Activated CD8-positive, alpha-beta memory T cell treated with anti-CD3 and anti-CD28 coated beads, Interleukin-2, amount 50 U/mL, for 48 hours (primary cell): ENCODE results near the gene GPR4.

Experiments
- DNase-seq: peaks from one replicate; pipeline ENCODE4 v3.0.0-alpha.2; 2020

Gene GPR4

GRCh38 chr19:45587873-45588272 lies 14.1 kb downstream of the GPR4 start:
- no peak for DNase-seq

- DNase-seq = no peak
These were observed 16.8 kb downstream of the GPR4 start for GRCh38 chr19:45585158-45585577.

GRCh38 chr19:45584332-45585157 lies 17.5 kb downstream of the GPR4 start, which contains the start of gene OPA3:
Gene OPA3, minus strand, starts transcription at chr19:45584802. Its CDS starts 38 bp downstream, at chr19:45584764.
- peak; percentile 97 for DNase-seq

DNA sequence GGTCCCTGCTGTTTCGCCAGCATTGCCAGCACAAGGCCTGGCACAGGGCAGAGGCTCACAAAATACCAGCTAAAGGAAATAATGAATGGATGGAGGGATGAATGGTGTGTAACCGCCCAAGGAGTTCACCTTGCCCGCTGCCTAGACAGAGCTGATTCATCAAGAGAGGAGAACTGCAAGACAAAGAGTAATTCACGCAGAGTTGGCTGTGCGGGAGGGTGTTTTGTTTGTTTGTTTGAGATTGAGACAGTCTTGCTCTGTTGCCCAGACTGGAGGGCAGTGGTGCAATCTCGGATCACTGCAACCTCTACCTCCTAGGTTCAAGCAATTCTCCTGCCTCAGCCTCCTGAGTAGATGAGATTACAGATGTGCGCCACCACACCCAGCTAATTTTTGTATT lies 20.4 kb downstream of the GPR4 start:
- DNase-seq = no peak

- DNase-seq = no peak
These were observed 23.2 kb downstream of the GPR4 start for GRCh38 chr19:45578861-45579260.

DNA sequence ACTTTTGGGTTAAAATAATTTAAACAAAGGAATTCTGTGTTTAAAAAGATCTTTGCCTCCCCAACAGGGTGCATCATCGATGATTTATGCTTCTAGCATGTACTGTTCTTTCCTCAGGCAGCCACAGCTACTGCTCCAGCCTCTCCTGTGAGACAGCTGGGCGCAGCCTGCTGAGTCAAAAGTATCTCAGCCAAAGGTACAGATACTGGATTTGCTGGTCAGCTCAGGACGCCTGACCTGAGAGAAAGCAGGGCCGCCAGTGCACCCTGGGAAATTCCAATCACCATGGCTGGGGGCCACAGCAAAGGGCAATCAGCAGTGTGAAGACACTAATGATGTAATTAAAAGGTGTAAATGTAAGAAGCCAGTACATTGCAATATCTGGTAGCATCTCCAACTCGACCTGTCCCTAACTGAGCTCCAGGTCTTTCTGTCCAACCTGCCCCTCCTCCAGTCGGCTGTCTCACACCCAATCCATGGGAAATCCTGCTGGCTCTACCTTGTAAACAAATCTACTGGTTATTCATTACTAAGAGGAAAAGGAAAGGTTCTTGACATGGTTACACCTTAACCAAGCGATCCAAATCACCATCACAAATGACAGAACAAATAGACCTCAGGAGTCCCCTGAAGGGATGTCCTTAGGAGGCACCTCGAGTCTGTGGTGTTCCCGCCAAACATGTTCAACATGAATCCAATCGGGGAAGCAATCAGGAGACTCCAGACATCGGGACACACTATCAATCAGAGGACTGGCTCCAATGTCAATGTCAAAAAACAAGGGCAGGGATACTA lies 24.7 kb downstream of the GPR4 start:
- no peak for DNase-seq

GRCh38 chr19:45576682-45577081 lies 25.3 kb downstream of the GPR4 start:
- no peak for DNase-seq

- no peak for DNase-seq
These were observed 26.8 kb downstream of the GPR4 start for GRCh38 chr19:45575216-45575615.

- no peak for DNase-seq
These were observed 27.5 kb downstream of the GPR4 start for GRCh38 chr19:45574526-45574925.

DNA sequence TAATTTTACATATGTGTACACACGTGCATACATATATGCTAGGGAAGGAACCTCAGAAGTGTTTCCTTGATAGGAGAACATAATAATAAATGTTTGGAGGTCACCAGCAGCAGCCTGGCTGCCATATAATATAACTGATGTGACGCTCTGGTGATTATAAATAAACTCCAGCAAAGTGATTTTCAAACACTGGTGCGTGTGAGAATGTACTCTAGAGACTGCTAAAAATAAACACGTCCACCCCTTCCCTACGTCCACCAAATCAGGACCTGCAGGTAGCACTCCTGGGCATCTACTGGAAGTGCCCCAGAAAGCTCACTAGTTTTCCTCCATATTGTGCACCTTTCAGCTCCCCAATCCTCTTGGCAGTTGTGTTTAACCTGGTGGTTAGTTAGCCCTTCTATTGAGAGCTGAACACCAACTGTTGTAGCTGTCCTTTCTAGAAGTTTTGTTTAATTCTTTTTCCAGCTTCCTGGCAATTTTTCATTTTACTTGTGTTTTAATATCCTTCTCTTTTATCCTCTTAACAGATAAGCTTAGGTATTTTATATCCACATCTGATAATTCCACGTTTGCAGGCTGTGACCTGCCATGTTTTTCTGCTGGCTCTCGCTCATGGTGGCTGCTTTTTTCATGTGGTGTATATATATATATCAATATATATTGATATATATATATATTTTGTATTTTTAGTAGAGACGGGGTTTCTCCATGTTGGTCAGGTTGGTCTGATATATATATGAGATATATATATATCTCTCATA lies 30.4 kb downstream of the GPR4 start:
- no peak for DNase-seq

- peak; percentile 85 for DNase-seq
These were observed 32.2 kb downstream of the GPR4 start for GRCh38 chr19:45569619-45570421.

- no peak for DNase-seq
These were observed 33.3 kb downstream of the GPR4 start for GRCh38 chr19:45568732-45569131.

DNA sequence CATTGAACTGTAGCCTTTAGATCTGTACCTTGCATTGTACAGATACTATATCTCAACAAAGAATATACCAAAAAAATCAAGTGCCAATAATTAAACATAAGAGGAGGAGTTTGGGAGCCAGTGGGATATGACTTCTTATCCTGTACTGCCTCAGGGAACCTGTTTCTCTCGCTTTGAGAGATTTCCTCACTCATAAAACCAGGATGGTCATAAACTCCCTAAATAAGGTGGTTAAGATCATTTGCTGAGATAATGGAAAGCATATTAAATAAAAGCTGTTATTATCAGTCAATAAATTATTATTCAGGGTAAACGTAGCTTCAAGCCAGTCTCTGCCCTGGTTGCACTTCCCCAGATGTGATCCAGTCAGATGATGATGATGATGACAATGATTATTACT lies 34.4 kb downstream of the GPR4 start:
- no peak for DNase-seq

GRCh38 chr19:45564131-45564780 lies 37.8 kb downstream of the GPR4 start:
- no peak for DNase-seq

GRCh38 chr19:45560686-45561085 lies 41.3 kb downstream of the GPR4 start:
- no peak for DNase-seq

- DNase-seq = no peak
These were observed 42.0 kb downstream of the GPR4 start for GRCh38 chr19:45560038-45560437.

- peak; percentile 72 for DNase-seq
These were observed 43.6 kb downstream of the GPR4 start for GRCh38 chr19:45558399-45558878.

DNA sequence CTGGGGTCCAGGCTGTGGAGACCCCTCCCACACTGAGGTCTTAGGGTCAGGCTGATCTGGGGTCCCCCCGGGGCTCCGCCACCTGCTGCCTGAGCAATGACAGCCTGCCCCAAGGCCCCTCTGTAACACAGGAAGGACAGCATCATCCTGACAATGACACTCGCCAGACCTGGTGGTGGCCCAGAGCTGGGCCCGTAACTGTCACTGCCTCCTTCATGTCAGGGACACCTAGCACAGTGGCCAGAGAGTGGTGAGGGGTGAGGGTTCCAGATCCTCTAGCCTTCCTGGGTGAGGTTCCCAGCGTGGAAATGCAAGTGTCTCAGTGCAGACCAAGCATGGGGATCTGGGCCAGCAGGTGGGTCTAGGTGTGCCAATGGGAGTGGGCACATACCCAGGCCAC lies 45.2 kb downstream of the GPR4 start:
- DNase-seq = no peak

DNA sequence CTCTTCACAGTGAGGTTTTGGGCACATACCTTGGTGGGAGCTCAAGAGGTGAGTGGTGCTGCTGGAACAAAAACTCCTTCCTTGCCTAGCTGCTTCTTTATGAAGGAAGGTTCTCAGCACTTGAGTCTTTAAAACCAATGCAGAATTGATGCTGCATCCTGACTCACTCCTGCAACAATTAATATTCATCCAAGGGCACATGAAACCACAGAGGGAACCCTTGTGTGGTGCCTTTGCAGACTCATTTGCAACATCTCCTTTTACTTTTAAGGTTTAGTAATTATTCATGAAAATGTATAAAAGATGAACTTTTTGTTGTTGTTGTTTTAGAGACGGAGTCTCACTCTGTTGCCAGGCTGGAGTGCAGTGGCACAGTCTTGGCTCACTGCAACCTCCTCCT lies 47.5 kb downstream of the GPR4 start:
- no peak for DNase-seq

- no peak for DNase-seq
These were observed 48.5 kb downstream of the GPR4 start for GRCh38 chr19:45553464-45553863.

DNA sequence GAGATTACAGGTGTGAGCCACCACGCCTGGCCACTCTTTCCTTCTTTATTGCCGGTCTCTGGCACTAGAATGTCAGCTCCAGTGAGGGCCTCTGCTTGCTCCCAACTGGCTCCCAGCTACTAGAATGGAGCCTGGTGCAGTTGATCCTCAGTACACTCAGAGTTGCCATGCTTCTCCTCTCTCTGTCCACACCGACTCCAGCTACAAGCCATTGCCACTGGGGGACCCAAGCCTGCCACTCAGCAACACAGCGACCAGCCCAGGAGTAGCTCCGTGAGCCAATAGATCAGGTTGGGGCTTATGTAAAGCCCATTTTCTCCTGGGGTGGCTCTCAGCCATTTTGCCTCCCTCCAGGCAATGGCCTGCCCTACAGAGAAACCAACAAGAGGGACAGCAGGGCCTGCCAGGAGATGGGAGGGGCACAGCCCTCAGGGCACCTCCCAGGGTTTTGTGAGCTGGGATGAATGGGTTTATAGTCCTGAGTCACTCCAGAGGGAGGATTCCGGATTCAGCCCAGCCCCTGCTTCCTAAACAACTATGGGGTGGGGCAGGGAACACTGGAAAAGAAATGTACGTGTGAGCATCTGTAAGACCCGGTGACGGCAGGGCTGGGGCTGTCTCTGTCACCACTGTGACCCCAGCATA lies 53.9 kb downstream of the GPR4 start:
- DNase-seq = no peak
